ENCODE data around the gene INTS3. TPM values are rescaled to one million over a fixed set of nuclear protein-coding genes. Genes with fewer than 3 reads are reported as not detected.

Gene INTS3
- total and polyA plus RNA-seq, 12 donors = 25.4 to 46.1 (median 31.1) TPM

GRCh38 chr1:153752072-153752471 is 24.2 kb downstream of the INTS3 start:
- peaks cover 26 to 62% (median 43%) of the 10 kb centered on the region in 9 donors for H3K4me1 ChIP-seq
- no peaks in the 10 kb centered on the region for H3K9me3 ChIP-seq
- ATAC-seq (peak in 1 of 8 donors; percentile 18), DNase-seq (no peak)
- peaks cover 0 to 95% (median 49%) of the 10 kb centered on the region in 9 donors for H3K36me3 ChIP-seq
- H3K27ac ChIP-seq = peak overlapping the region; percentile 6 to 76 (median 62)
- no peak overlapping the region for H3K4me3 ChIP-seq
- intact Hi-C loops (cut with DNase I) = loop anchor here in 2 of 10 donors (5.0 kb wide), 2 partner anchors 55 to 75 kb away; partner anchors contain the start of gene NPR1 (in 1 of the 2)
- TF ChIP-seq CTCF (IDR thresholded peaks at IDR 0.05) = no peak
- no peaks in the 10 kb centered on the region for H3K27me3 ChIP-seq
- WGBS, 2 donors = 56 to 78% methylated on average over 2 of the region's 2 CpGs

GRCh38 chr1:153752571-153753195 is 24.8 kb downstream of the INTS3 start:
- Histone ChIP-seq H3K36me3 (peaks cover 0 to 95% (median 55%) of the 10 kb centered on the region in 9 donors), H3K9me3 (no peaks in the 10 kb centered on the region), H3K4me3 (no peak overlapping the region), H3K4me1 (peaks cover 26 to 56% (median 43%) of the 10 kb centered on the region in 9 donors), H3K27me3 (no peaks in the 10 kb centered on the region), H3K27ac (peak overlapping the region in 8 of 10 donors; percentile 24 to 76 (median 68))
- intact Hi-C loops (cut with DNase I) = loop anchor here in 2 of 10 donors (5.0 kb wide), 2 partner anchors 55 to 75 kb away; partner anchors contain the start of gene NPR1 (in 1 of the 2)
- DNase-seq (no peak), ATAC-seq (peak in 4 of 8 donors; percentile 2 to 40 (median 20))
- WGBS, 2 donors = 57 to 59% methylated on average over 8 of the region's 8 CpGs
- TF ChIP-seq CTCF (IDR thresholded peaks at IDR 0.05) = no peak

DNA sequence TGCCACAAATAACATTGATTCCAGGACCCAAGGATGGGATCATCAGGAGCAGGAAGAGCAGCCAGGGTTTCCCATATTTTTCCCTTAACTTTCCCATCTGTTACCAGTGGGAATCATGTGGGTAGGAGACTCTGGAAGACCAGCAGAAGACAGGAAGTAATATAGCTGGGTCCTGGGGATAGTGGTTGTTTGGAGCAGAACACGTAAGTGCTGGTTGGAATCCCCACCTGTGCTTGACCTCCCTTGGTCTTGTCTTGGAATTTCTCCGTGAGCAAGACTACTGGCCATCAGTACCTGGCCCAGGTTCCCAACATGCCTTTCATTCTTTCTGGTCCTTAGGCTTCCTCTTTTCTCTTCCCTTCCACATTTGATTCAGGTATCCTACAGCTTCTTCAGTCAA is 26.4 kb downstream of the INTS3 start:
- 95 to 100% methylated on average over 2 of the region's 2 CpGs for WGBS, 2 donors
- DNase-seq (no peak), ATAC-seq (no peak)
- Histone ChIP-seq H3K4me3 (no peak overlapping the region), H3K27ac (no peak overlapping the region), H3K4me1 (peaks cover 17 to 40% (median 34%) of the 10 kb centered on the region in 9 donors), H3K36me3 (peaks cover 0 to 97% (median 70%) of the 10 kb centered on the region in 9 donors), H3K27me3 (no peaks in the 10 kb centered on the region), H3K9me3 (no peaks in the 10 kb centered on the region)
- TF ChIP-seq CTCF (IDR thresholded peaks at IDR 0.05) = no peak
- intact Hi-C loops (cut with DNase I) = loop anchor here in 3 of 10 donors (2.0 to 5.0 kb wide), 3 partner anchors 21 to 77 kb away; partner anchors contain the start of genes NPR1 (in 1 of the 3) and SLC27A3 (in 1 of the 3)

GRCh38 chr1:153760440-153760839 is 32.6 kb downstream of the INTS3 start:
- DNase-seq (no peak), ATAC-seq (no peak)
- H3K27me3 ChIP-seq = no peaks in the 10 kb centered on the region
- no peak overlapping the region for H3K4me3 ChIP-seq
- 96 to 97% methylated on average over 4 of the region's 4 CpGs for WGBS, 2 donors
- intact Hi-C loops (cut with DNase I) = no loop called here
- H3K9me3 ChIP-seq = no peaks in the 10 kb centered on the region
- H3K36me3 ChIP-seq = peaks cover 5 to 100% (median 57%) of the 10 kb centered on the region in 9 donors
- TF ChIP-seq CTCF (IDR thresholded peaks at IDR 0.05) = no peak
- H3K4me1 ChIP-seq = peaks cover 0 to 28% (median 19%) of the 10 kb centered on the region in 9 donors
- no peak overlapping the region for H3K27ac ChIP-seq

Measured in heart right ventricle (tissue), 16 donors.